Stimulated activated naive CD8-positive, alpha-beta T cell treated with anti-CD3 and anti-CD28 coated beads, Interleukin-15, Interleukin-2, amounts not matched to agents 100 ng/mL and 50 ng/mL, for 24 hours (primary cell): ENCODE data around the gene TBATA.

Experiments
- H3K27ac Mint-ChIP-seq: one replicate; pipeline ENCODE4 v1.8.0; 2021; ENCODE audit warnings: mild to moderate bottlenecking, mixed read lengths
- H3K27me3 Mint-ChIP-seq: one replicate; pipeline ENCODE4 v1.8.0; 2021; ENCODE audit warnings: mixed read lengths
- H3K36me3 Mint-ChIP-seq: one replicate; pipeline ENCODE4 v1.8.0; 2021; ENCODE audit warnings: low read depth, mixed read lengths
- H3K4me1 Mint-ChIP-seq: one replicate; pipeline ENCODE4 v1.8.0; 2021; ENCODE audit warnings: low read depth, mixed read lengths
- H3K4me3 Mint-ChIP-seq: one replicate; pipeline ENCODE4 v1.8.0; 2021; ENCODE audit warnings: mild to moderate bottlenecking, mixed read lengths
- H3K9me3 Mint-ChIP-seq: one replicate; pipeline ENCODE4 v1.8.0; 2021; ENCODE audit warnings: mixed read lengths

Gene TBATA

GRCh38 chr10:70795613-70796012 lies 10.4 kb upstream of the TBATA start:
- no peaks in the 10 kb centered on the region for H3K36me3 Mint-ChIP-seq
- no peak overlapping the region for H3K27ac Mint-ChIP-seq
- H3K9me3 Mint-ChIP-seq, result no peaks in the 10 kb centered on the region
- no peak overlapping the region for H3K4me3 Mint-ChIP-seq
- H3K4me1 Mint-ChIP-seq, result peaks cover 8% of the 10 kb centered on the region
- H3K27me3 Mint-ChIP-seq, result peaks cover 22% of the 10 kb centered on the region

- Mint-ChIP-seq H3K27ac (no peak overlapping the region), H3K36me3 (no peaks in the 10 kb centered on the region), H3K4me3 (no peak overlapping the region), H3K4me1 (peaks cover 20% of the 10 kb centered on the region), H3K9me3 (no peaks in the 10 kb centered on the region), H3K27me3 (peaks cover 4% of the 10 kb centered on the region)
Measured at GRCh38 chr10:70791386-70792039, 6.3 kb upstream of the TBATA start.

- no peak overlapping the region for H3K27ac Mint-ChIP-seq
- no peak overlapping the region for H3K4me3 Mint-ChIP-seq
- H3K9me3 Mint-ChIP-seq, result no peaks in the 10 kb centered on the region
- no peaks in the 10 kb centered on the region for H3K36me3 Mint-ChIP-seq
- no peaks in the 10 kb centered on the region for H3K27me3 Mint-ChIP-seq
- H3K4me1 Mint-ChIP-seq, result peaks cover 40% of the 10 kb centered on the region
Measured at GRCh38 chr10:70786799-70787415, 1.7 kb upstream of the TBATA start.

GRCh38 chr10:70784471-70784870 lies 706 bp downstream of the TBATA start:
- no peaks in the 10 kb centered on the region for H3K9me3 Mint-ChIP-seq
- peaks cover 29% of the 10 kb centered on the region for H3K4me1 Mint-ChIP-seq
- no peak overlapping the region for H3K4me3 Mint-ChIP-seq
- no peak overlapping the region for H3K27ac Mint-ChIP-seq
- no peaks in the 10 kb centered on the region for H3K36me3 Mint-ChIP-seq
- no peaks in the 10 kb centered on the region for H3K27me3 Mint-ChIP-seq

- H3K4me1 Mint-ChIP-seq, result peaks cover 29% of the 10 kb centered on the region
- H3K36me3 Mint-ChIP-seq, result no peaks in the 10 kb centered on the region
- no peaks in the 10 kb centered on the region for H3K9me3 Mint-ChIP-seq
- no peak overlapping the region for H3K27ac Mint-ChIP-seq
- H3K4me3 Mint-ChIP-seq, result no peak overlapping the region
- no peaks in the 10 kb centered on the region for H3K27me3 Mint-ChIP-seq
Measured at GRCh38 chr10:70784016-70784415, 1.2 kb downstream of the TBATA start.

GRCh38 chr10:70782746-70783680 lies 2.2 kb downstream of the TBATA start:
- Mint-ChIP-seq H3K27ac (no peak overlapping the region), H3K4me3 (no peak overlapping the region), H3K4me1 (peaks cover 29% of the 10 kb centered on the region), H3K9me3 (no peaks in the 10 kb centered on the region), H3K27me3 (no peaks in the 10 kb centered on the region), H3K36me3 (no peaks in the 10 kb centered on the region)

GRCh38 chr10:70782086-70782745 lies 3.0 kb downstream of the TBATA start:
- Mint-ChIP-seq H3K27me3 (no peaks in the 10 kb centered on the region), H3K4me1 (peaks cover 26% of the 10 kb centered on the region), H3K27ac (no peak overlapping the region), H3K4me3 (no peak overlapping the region), H3K36me3 (no peaks in the 10 kb centered on the region), H3K9me3 (no peaks in the 10 kb centered on the region)

- Mint-ChIP-seq H3K27me3 (no peaks in the 10 kb centered on the region), H3K4me3 (no peak overlapping the region), H3K36me3 (no peaks in the 10 kb centered on the region), H3K27ac (no peak overlapping the region), H3K4me1 (peaks cover 20% of the 10 kb centered on the region), H3K9me3 (no peaks in the 10 kb centered on the region)
Measured at GRCh38 chr10:70781461-70782051, 3.6 kb downstream of the TBATA start.

- Mint-ChIP-seq H3K4me1 (peaks cover 12% of the 10 kb centered on the region), H3K9me3 (no peaks in the 10 kb centered on the region), H3K4me3 (no peak overlapping the region), H3K27me3 (no peaks in the 10 kb centered on the region), H3K27ac (no peak overlapping the region), H3K36me3 (no peaks in the 10 kb centered on the region)
Measured at GRCh38 chr10:70780772-70781171, 4.4 kb downstream of the TBATA start.

- Mint-ChIP-seq H3K4me1 (peaks cover 12% of the 10 kb centered on the region), H3K27ac (no peak overlapping the region), H3K36me3 (no peaks in the 10 kb centered on the region), H3K9me3 (no peaks in the 10 kb centered on the region), H3K4me3 (no peak overlapping the region), H3K27me3 (no peaks in the 10 kb centered on the region)
Measured at GRCh38 chr10:70780370-70780760, 4.8 kb downstream of the TBATA start.

- Mint-ChIP-seq H3K27me3 (no peaks in the 10 kb centered on the region), H3K27ac (no peak overlapping the region), H3K9me3 (no peaks in the 10 kb centered on the region), H3K4me3 (no peak overlapping the region), H3K36me3 (no peaks in the 10 kb centered on the region), H3K4me1 (peaks cover 5% of the 10 kb centered on the region)
Measured at GRCh38 chr10:70779511-70780369, 5.4 kb downstream of the TBATA start.

GRCh38 chr10:70779088-70779487 lies 6.1 kb downstream of the TBATA start:
- no peaks in the 10 kb centered on the region for H3K27me3 Mint-ChIP-seq
- no peak overlapping the region for H3K27ac Mint-ChIP-seq
- H3K9me3 Mint-ChIP-seq, result no peaks in the 10 kb centered on the region
- no peak overlapping the region for H3K4me3 Mint-ChIP-seq
- H3K36me3 Mint-ChIP-seq, result no peaks in the 10 kb centered on the region
- no peaks in the 10 kb centered on the region for H3K4me1 Mint-ChIP-seq

- Mint-ChIP-seq H3K27me3 (no peaks in the 10 kb centered on the region), H3K4me1 (no peaks in the 10 kb centered on the region), H3K9me3 (no peaks in the 10 kb centered on the region), H3K4me3 (no peak overlapping the region), H3K36me3 (no peaks in the 10 kb centered on the region), H3K27ac (no peak overlapping the region)
Measured at GRCh38 chr10:70778267-70778924, 6.8 kb downstream of the TBATA start.
